Astrocyte (in vitro differentiated cells and primary cell): ENCODE measurements around the gene ABCA5. TPM values are rescaled to one million over a fixed set of nuclear protein-coding genes. Genes with fewer than 3 reads are reported as not detected.

Experiments
- DNase-seq: peaks from one replicate; pipeline ENCODE4 v3.0.0-alpha.2; 2010; ENCODE audit warnings: low read depth
- FAIRE-seq: peaks from 2 replicates; lab custom pipeline; 2011; peaks lifted over from hg19 to GRCh38; lab: Jason Lieb, UNC
- H2AFZ ChIP-seq: 2 replicates; pipeline ENCODE4 v1.6.0; 2012; ENCODE audit warnings: low read depth, low read length, inconsistent platforms
- H3K27ac ChIP-seq: 2 replicates; pipeline ENCODE4 v1.5.1; 2011; ENCODE audit warnings: low read depth, low read length, inconsistent platforms
- H3K27me3 ChIP-seq: 2 replicates; pipeline ENCODE4 v1.6.0; 2011; ENCODE audit warnings: low read length, inconsistent platforms; ENCODE audit not compliant: insufficient read depth
- H3K36me3 ChIP-seq: 2 replicates; pipeline ENCODE4 v1.5.1; 2011; ENCODE audit warnings: low read length, inconsistent platforms; ENCODE audit not compliant: insufficient read depth
- H3K4me1 ChIP-seq: 2 replicates; pipeline ENCODE4 v1.5.1; 2011; ENCODE audit warnings: low read length, inconsistent platforms; ENCODE audit not compliant: insufficient read depth
- H3K4me2 ChIP-seq: 2 replicates; pipeline ENCODE4 v1.6.0; 2012; ENCODE audit warnings: low read length, inconsistent platforms
- H3K4me3 ChIP-seq: 2 replicates; pipeline ENCODE4 v1.5.1; 2011; ENCODE audit warnings: low read depth, mild to moderate bottlenecking, low read length, inconsistent platforms; ENCODE audit not compliant: insufficient read depth
- H3K79me2 ChIP-seq: 2 replicates; pipeline ENCODE4 v1.6.0; 2012; ENCODE audit warnings: mild to moderate bottlenecking, low read length, inconsistent platforms; ENCODE audit not compliant: insufficient read depth
- H3K9ac ChIP-seq: 2 replicates; pipeline ENCODE4 v1.6.0; 2012; ENCODE audit warnings: mild to moderate bottlenecking, low read length, inconsistent platforms
- H3K9me3 ChIP-seq: 2 replicates; pipeline ENCODE4 v1.5.1; 2012; ENCODE audit warnings: low read depth, mild to moderate bottlenecking, low read length, inconsistent platforms; ENCODE audit not compliant: insufficient read depth
- H4K20me1 ChIP-seq: 2 replicates; pipeline ENCODE4 v1.6.0; 2012; ENCODE audit warnings: low read length, inconsistent platforms; ENCODE audit not compliant: insufficient read depth
- H3K27ac Mint-ChIP-seq: one replicate; pipeline ENCODE4 v1.8.0; 2021; ENCODE audit warnings: mild to moderate bottlenecking, mixed read lengths; ENCODE audit not compliant: unreplicated experiment
- H3K27me3 Mint-ChIP-seq: one replicate; pipeline ENCODE4 v1.8.0; 2021; ENCODE audit warnings: low read depth, mixed read lengths; ENCODE audit not compliant: unreplicated experiment
- H3K36me3 Mint-ChIP-seq: one replicate; pipeline ENCODE4 v1.8.0; 2021; ENCODE audit warnings: low read depth, mixed read lengths; ENCODE audit not compliant: unreplicated experiment
- H3K4me1 Mint-ChIP-seq: one replicate; pipeline ENCODE4 v1.8.0; 2021; ENCODE audit warnings: low read depth, mixed read lengths; ENCODE audit not compliant: unreplicated experiment
- H3K4me3 Mint-ChIP-seq: one replicate; pipeline ENCODE4 v1.8.0; 2021; ENCODE audit warnings: mild to moderate bottlenecking, moderate library complexity, mixed read lengths; ENCODE audit not compliant: unreplicated experiment
- H3K9me3 Mint-ChIP-seq: one replicate; pipeline ENCODE4 v1.8.0; 2021; ENCODE audit warnings: mild to moderate bottlenecking, mixed read lengths; ENCODE audit not compliant: unreplicated experiment
- CTCF ChIP-seq: IDR thresholded peaks from 2 replicates; pipeline ENCODE4 v1.5.1; 2011; ENCODE audit warnings: low read depth, mild to moderate bottlenecking, inconsistent platforms, low read length, moderate library complexity; ENCODE audit not compliant: insufficient read depth
- EZH2 ChIP-seq: IDR thresholded peaks from 2 replicates; pipeline ENCODE4 v1.6.1; 2012; ENCODE audit warnings: mild to moderate bottlenecking, low read length, inconsistent platforms; ENCODE audit not compliant: insufficient read depth
- total RNA-seq: library from RNA; stranded (reverse); gene quantifications from 2 replicates; pipeline ENCODE4 v1.2.1, GENCODE V29; 2021

ABCA5 gene
- total RNA-seq, 1 donor from 2014 or later = 2.6 TPM

GRCh38 chr17:69236464-69236863 is 90.5 kb downstream of the ABCA5 start:
- H3K27ac Mint-ChIP-seq = no peak overlapping the region
- FAIRE-seq (no peak), DNase-seq (no peak)
- H3K9ac ChIP-seq = no peak overlapping the region
- no peak overlapping the region for H3K4me3 Mint-ChIP-seq
- no peaks in the 10 kb centered on the region for H3K4me1 Mint-ChIP-seq
- no peaks in the 10 kb centered on the region for H3K79me2 ChIP-seq
- H3K4me1 ChIP-seq = no peaks in the 10 kb centered on the region
- H3K4me3 ChIP-seq = no peak overlapping the region
- TF ChIP-seq CTCF (no peak), EZH2 (no peak)
- no peaks in the 10 kb centered on the region for H3K27me3 ChIP-seq
- no peak overlapping the region for H2AFZ ChIP-seq
- no peak overlapping the region for H3K4me2 ChIP-seq
- H3K36me3 ChIP-seq = no peaks in the 10 kb centered on the region
- no peaks in the 10 kb centered on the region for H4K20me1 ChIP-seq
- H3K36me3 Mint-ChIP-seq = no peaks in the 10 kb centered on the region
- H3K27ac ChIP-seq = no peak overlapping the region
- H3K9me3 Mint-ChIP-seq = peaks cover 2% of the 10 kb centered on the region
- H3K9me3 ChIP-seq = no peaks in the 10 kb centered on the region
- H3K27me3 Mint-ChIP-seq = no peaks in the 10 kb centered on the region

- no peaks in the 10 kb centered on the region for H3K36me3 ChIP-seq
- Mint-ChIP-seq H3K9me3 (peaks cover 2% of the 10 kb centered on the region), H3K4me3 (no peak overlapping the region), H3K4me1 (no peaks in the 10 kb centered on the region), H3K36me3 (no peaks in the 10 kb centered on the region), H3K27ac (no peak overlapping the region), H3K27me3 (no peaks in the 10 kb centered on the region)
- no peak overlapping the region for H3K9ac ChIP-seq
- H3K4me2 ChIP-seq = no peak overlapping the region
- peak; percentile 49 for DNase-seq
- no peaks in the 10 kb centered on the region for H3K9me3 ChIP-seq
- no peaks in the 10 kb centered on the region for H4K20me1 ChIP-seq
- TF ChIP-seq CTCF = peak; percentile 73
- TF ChIP-seq EZH2 = no peak
- H3K27ac ChIP-seq = no peak overlapping the region
- H3K4me3 ChIP-seq = no peak overlapping the region
- no peaks in the 10 kb centered on the region for H3K4me1 ChIP-seq
- peak overlapping the region; percentile 13 for H2AFZ ChIP-seq
- H3K27me3 ChIP-seq = no peaks in the 10 kb centered on the region
- H3K79me2 ChIP-seq = no peaks in the 10 kb centered on the region
- FAIRE-seq = no peak
Measured at GRCh38 chr17:69235338-69236058, 91.4 kb downstream of the ABCA5 start.

GRCh38 chr17:69232650-69233049 is 94.3 kb downstream of the ABCA5 start:
- Histone ChIP-seq H3K27ac (no peak overlapping the region), H4K20me1 (no peaks in the 10 kb centered on the region), H3K9ac (no peak overlapping the region), H3K4me1 (no peaks in the 10 kb centered on the region), H2AFZ (no peak overlapping the region), H3K9me3 (no peaks in the 10 kb centered on the region), H3K4me2 (no peak overlapping the region), H3K4me3 (no peak overlapping the region), H3K36me3 (no peaks in the 10 kb centered on the region), H3K27me3 (no peaks in the 10 kb centered on the region), H3K79me2 (no peaks in the 10 kb centered on the region)
- DNase-seq = no peak
- Mint-ChIP-seq H3K27ac (no peak overlapping the region), H3K36me3 (no peaks in the 10 kb centered on the region), H3K9me3 (peaks cover 2% of the 10 kb centered on the region), H3K27me3 (no peaks in the 10 kb centered on the region), H3K4me3 (no peak overlapping the region), H3K4me1 (no peaks in the 10 kb centered on the region)
- TF ChIP-seq EZH2 = no peak
- no peak for TF ChIP-seq CTCF
- FAIRE-seq = no peak
